Heart right ventricle (tissue), 16 donors: ENCODE results near the gene SYT4. TPM values are rescaled to one million over a fixed set of nuclear protein-coding genes. Genes with fewer than 3 reads are reported as not detected.

Experiments used
- ATAC-seq, 8 donors: fragments of 200-7000 bp; cut with Tn5 transposase; one replicate each; pipeline ENCODE4 v1.9.1; 2020; ENCODE audit warnings: mild to moderate bottlenecking in 8 of 8, moderate library complexity in 8 of 8, moderate number of reproducible peaks in 1 of 8
- DNase-seq, 2 donors: peaks; one replicate each; pipeline ENCODE4 v3.0.0-alpha.2; 2020
- H3K27ac ChIP-seq, 10 donors: fragments of 200-600 bp; sonication (generic) in 2 of 10; one replicate each; pipeline versions ENCODE4 v1.5.0 to v1.8.0; 2020 to 2022; ENCODE audit warnings: mild to moderate bottlenecking in 3 of 10
- H3K27me3 ChIP-seq, 7 donors: fragments of 200-600 bp; one replicate each; pipeline ENCODE4 v1.8.0; 2021 to 2022; ENCODE audit warnings: mild to moderate bottlenecking in 2 of 7
- H3K36me3 ChIP-seq, 9 donors: fragments of 200-600 bp; sonication (generic) in 1 of 9; one replicate each; pipeline versions ENCODE4 v1.5.0 to v1.8.0; 2020 to 2022; ENCODE audit warnings: mild to moderate bottlenecking in 2 of 9
- H3K4me1 ChIP-seq, 9 donors: fragments of 200-600 bp; sonication (generic) in 1 of 9; one replicate each; pipeline versions ENCODE4 v1.5.0 to v1.8.0; 2020 to 2022; ENCODE audit warnings: mild to moderate bottlenecking in 4 of 9
- H3K4me3 ChIP-seq, 10 donors: fragments of 200-600 bp; sonication (generic) in 2 of 10; one replicate each; pipeline versions ENCODE4 v1.5.0 to v1.8.0; 2020 to 2022; ENCODE audit warnings: mild to moderate bottlenecking in 7 of 10, moderate library complexity in 2 of 10
- H3K9me3 ChIP-seq, 11 donors: fragments of 200-600 bp in 10 of 11; sonication (generic) in 2 of 11; one replicate each; pipeline versions ENCODE4 v1.5.0 to v1.8.0; 2013 to 2022; ENCODE audit warnings: mild to moderate bottlenecking in 2 of 11, control low read depth in 1 of 11, moderate library complexity in 1 of 11
- WGBS, 2 donors: extraction: QIAGEN DNeasy Blood & Tissue Kit; methylation state at CpG; one replicate each; pipeline ENCODE4 v1.1.7; 2013; ENCODE audit warnings: inconsistent platforms in 1 of 2; 5-methylcytosine and 5-hydroxymethylcytosine counted together
- intact Hi-C, 10 donors: fragments of 100-400 bp; cut with DNase I; formaldehyde crosslinking; loops; one replicate each; pipeline versions ENCODE4 v1.11.1 to v1.14.2; 2022
- polyA plus RNA-seq, 2 donors: library from polyadenylated mRNA; stranded (reverse); fragments of 200-250 nt; gene quantifications; one replicate each; pipeline ENCODE4 v1.2.3, GENCODE V29; 2013
- total RNA-seq, 10 donors: library from RNA; stranded (reverse); fragmentation: NEBNext Ultra II Directional in 3 of 10; extraction: Animal tissue kit (Norgen Biotek cat#: 25700) in 3 of 10; gene quantifications; one replicate each; pipeline versions ENCODE4 v1.2.1 to v1.2.4, GENCODE V29; 2021 to 2023
- TF ChIP-seq, protein P1 (sequence below), 9 donors: fragments of 200-600 bp; sonication (generic) in 2 of 9; IDR thresholded peaks; one replicate each; pipeline versions ENCODE4 v1.5.0 to v1.8.0; 2021 to 2022; ENCODE audit warnings: antibody characterized with exemption in 9 of 9, mild to moderate bottlenecking in 5 of 9, moderate library complexity in 1 of 9
- donor health status: Arrhythmogenic right ventricular cardiomyopathy.
- donor health status: ischemic (EF 13 %, LVEDD 7.1; RV severe dilation, severe dysfunction).
- donor health status: healthy with polysubstance abuse.
- donor health status: DM: no; HTN: yes; CAD: no.
- donor health status: DM: no; HTN: no; CAD: no.
- donor health status: ischemic (EF 25% LVEDD 6.9; RV normal size, moderate dysfunction).
- donor health status: ischemic (EF 25% LVEDD 5.7; RV mildly dilated, moderate dysfunction).
- donor health status: healthy.
- donor health status: DM: yes; HTN: yes; CAD: no.
- donor health status: Ischemic cardiomyopathy.
- donor health status: ischemic (EF 35%, LVEDD 5.7; RV mildly dilated, moderate dysfunction).
- donor health status: nonischemic (EF 11% LVEDD 7.7; RV severe dilation, severe dysfunction).
- donor health status: DM: yes; HTN: yes; CAD: no.
- donor health status: PGD.
- donor health status: ischemic (EF 29% LVEDD 5.4; RV normal size, mild dysfunction).
- donor health status: nonischemic (EF 23%, LVEDD 6.1; RV moderate dilation, normal function).

The SYT4 gene
- total and polyA plus RNA-seq, 12 donors, result 1.1 TPM; not detected in 11

DNA sequence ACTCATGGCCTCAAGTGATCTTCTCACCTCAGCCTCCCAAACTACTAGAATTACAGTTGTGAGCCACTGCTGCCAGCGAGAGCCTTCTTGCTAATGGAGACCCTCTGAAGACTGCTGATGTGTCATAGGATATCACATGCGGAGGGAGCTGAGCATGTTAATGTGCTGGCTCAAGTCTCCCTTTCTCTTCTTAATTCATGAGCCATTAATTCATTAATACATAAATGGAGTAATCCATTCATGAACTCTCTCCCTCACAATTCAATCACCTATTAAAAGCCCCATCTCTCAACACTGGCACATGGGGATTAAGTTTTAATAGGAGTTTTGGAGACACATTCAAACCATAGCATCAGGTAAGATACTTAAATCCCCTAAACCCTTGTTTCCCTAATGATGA is 54.8 kb downstream of the SYT4 start:
- ATAC-seq, result no peak
- no peak for DNase-seq
- H3K36me3 ChIP-seq, result no peaks in the 10 kb centered on the region
- H3K4me3 ChIP-seq, result no peak overlapping the region
- WGBS, 2 donors, result 81 to 85% methylated on average over 2 of the region's 2 CpGs
- H3K27me3 ChIP-seq, result no peaks in the 10 kb centered on the region
- no peaks in the 10 kb centered on the region for H3K4me1 ChIP-seq
- TF ChIP-seq, protein P1, sequence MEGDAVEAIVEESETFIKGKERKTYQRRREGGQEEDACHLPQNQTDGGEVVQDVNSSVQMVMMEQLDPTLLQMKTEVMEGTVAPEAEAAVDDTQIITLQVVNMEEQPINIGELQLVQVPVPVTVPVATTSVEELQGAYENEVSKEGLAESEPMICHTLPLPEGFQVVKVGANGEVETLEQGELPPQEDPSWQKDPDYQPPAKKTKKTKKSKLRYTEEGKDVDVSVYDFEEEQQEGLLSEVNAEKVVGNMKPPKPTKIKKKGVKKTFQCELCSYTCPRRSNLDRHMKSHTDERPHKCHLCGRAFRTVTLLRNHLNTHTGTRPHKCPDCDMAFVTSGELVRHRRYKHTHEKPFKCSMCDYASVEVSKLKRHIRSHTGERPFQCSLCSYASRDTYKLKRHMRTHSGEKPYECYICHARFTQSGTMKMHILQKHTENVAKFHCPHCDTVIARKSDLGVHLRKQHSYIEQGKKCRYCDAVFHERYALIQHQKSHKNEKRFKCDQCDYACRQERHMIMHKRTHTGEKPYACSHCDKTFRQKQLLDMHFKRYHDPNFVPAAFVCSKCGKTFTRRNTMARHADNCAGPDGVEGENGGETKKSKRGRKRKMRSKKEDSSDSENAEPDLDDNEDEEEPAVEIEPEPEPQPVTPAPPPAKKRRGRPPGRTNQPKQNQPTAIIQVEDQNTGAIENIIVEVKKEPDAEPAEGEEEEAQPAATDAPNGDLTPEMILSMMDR (IDR thresholded peaks at IDR 0.05), result no peak
- intact Hi-C loops, result no loop called here
- peaks cover 0 to 1% (median 0%) of the 10 kb centered on the region in 11 donors for H3K9me3 ChIP-seq
- no peak overlapping the region for H3K27ac ChIP-seq

DNA sequence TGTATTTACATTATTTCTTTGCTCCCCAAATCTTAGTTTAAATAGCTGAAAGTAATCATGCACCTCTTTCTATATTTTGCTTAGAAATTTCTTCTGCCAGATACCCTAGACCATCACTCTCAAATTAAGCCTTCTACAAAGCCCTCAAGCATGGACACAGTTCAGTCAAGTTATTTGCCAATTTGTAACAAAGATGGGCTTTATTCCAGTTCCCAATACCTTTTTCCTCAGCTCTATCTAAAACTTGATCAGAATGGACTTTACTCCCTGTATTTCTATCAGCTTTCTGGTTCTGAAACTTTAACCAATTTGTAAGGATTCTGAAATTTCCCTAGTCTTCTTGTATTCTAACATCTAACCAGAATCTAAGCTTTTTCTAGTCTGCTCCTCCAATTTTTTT is 56.6 kb downstream of the SYT4 start:
- no peaks in the 10 kb centered on the region for H3K36me3 ChIP-seq
- H3K9me3 ChIP-seq, result peaks cover 0 to 1% (median 0%) of the 10 kb centered on the region in 11 donors
- no peak overlapping the region for H3K27ac ChIP-seq
- DNase-seq (no peak), ATAC-seq (no peak)
- intact Hi-C loops, result no loop called here
- H3K4me1 ChIP-seq, result no peaks in the 10 kb centered on the region
- no peak overlapping the region for H3K4me3 ChIP-seq
- TF ChIP-seq, protein P1 (IDR thresholded peaks at IDR 0.05), result no peak
- no peaks in the 10 kb centered on the region for H3K27me3 ChIP-seq

Other genes starting within 250 kb of the SYT4 start
- gene RIT2, start 161.8 kb downstream of the SYT4 start, total RNA-seq, result not detected
- not detected for gene RIT2, start 161.8 kb downstream of the SYT4 start, polyA plus RNA-seq